Embryonic facial prominence (tissue), 1 donor: ENCODE measurements around the gene ARID4B.
"Not testable (repeated sequence)": the region's sequence is repeated elsewhere in the genome, so short reads cannot be mapped to it uniquely, and the experiment has no call there.

Experiments
- DNase-seq: peaks from one replicate; pipeline ENCODE4 v3.0.0-alpha.2; 2016; ENCODE audit errors: extremely low spot score

ARID4B gene

DNA sequence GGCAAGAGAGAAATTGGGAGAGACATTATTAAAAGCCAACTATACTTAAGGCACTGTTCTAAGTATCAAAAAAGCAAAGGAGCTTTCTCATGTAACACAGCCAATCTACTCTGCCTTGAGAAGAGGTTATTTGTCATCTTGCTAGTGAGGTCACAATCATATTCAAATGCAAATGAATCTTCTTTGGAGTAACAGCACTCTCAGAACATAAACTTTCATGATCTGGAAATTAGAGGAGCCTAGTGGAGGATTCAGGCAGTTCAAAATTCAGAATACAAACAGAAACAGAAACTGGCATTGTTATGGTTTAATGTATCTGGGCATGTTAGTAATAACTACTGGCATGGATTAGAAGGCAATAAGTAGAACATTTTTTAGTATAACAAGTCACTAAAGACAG is 57.4 kb downstream of the ARID4B start:
- DNase-seq, result no peak

DNA sequence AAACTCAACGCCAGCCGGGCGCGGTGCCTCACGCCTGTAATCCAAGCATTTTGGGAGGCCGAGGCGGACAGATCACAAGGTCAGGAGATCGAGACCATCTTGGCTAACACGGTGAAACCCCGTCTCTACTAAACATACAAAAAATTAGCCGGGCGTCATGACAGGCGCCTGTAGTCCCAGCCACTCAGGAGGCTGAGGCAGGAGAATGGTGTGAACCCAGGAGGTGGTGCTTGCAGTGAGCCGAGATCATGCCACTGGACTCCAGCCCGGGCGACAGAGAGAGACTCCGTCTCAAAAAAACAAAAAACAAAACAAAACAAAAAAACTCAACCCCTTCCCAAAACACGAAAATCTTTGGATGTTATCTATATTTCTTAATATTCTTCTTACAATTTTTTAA is 58.0 kb downstream of the ARID4B start:
- DNase-seq, result not testable (repeated sequence)

DNA sequence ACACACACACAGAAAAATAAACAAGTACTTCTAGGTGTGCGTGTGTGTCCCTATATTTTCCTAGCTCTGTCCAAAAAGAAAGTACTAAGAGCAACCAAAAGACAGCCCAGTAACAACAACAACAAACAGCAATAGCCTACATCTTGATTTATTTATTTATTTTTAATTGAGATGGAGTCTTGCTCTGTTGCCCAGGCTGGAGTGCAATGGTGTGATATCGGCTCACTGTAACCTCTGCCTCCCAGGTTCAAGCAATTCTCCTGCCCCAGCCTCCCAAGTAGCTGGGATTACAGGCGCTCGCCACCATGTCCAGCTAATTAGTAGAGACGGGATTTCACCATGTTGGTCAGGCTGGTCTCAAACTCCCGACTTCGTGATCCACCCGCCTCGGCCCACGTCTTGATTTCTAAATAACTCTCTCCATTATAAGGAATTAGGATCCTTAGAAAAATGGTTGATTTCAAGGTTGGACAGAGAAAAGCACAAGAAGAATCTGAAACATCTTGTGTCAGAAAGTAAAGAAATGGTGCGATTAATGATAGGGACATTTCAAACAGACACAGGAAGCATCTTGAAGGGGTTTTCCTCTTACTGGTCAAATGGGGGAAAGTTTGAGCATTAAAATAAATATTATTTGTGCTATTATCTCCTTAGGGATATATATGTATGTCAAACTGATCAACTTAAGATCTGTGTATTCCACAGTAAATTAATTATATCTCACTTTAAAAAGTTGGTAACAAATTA is 59.4 kb downstream of the ARID4B start:
- DNase-seq, result no peak

DNA sequence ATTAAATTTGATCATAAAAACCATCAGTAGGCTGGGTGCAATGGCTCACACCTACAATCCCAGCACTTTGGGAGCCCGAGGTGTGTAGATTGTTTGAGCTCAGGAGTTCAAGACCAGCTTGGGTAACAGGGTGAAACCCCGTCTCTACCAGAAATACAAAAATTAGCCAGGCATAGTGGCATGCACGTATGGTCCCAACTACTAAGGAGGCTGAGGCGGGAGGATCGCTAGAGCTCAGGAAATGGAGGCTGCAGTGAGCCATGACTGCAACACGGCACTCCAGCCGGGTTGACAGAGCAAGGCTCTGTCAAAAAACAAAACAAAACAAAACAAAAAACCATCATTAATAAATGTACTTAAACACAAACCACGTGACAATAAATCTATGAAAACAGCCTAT is 61.0 kb downstream of the ARID4B start:
- no peak for DNase-seq

DNA sequence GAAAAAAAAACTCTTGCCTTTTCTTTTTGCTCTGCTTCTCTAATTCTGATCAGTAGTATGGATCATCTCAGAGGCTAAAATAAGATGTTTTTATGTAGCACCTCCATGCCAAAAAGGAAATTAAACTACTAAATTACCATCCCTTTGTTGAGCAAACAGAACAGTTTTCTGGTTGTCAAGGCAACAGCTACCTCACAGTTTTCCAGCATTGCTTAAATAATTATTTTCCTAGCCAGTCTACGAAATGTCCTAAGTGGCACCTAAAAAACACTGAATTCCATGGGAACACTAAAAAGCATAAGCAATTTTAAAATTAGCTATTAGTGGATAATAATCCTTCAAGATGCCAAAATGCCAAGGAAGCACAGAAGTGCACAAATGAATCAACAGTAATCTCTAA is 61.7 kb downstream of the ARID4B start:
- DNase-seq, result no peak

DNA sequence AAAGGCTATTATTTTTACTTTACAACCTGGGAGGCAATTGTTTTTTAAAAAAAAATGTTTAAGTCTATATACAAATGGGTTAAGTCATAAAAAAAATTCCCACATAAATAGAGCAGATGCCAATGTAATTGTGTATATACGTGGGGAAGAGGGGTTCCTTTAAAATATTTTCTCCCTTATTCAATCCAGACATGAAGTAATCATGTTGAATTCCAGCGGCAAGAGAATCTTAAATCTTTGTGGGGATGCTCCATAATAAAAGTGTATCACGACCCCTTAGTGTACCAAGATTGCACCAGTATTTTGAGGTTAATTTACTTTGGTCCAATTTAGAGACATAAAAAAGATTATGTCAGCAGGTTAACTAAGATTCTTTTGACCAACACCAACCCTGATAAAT is 62.1 kb downstream of the ARID4B start:
- peak; percentile 19 for DNase-seq

DNA sequence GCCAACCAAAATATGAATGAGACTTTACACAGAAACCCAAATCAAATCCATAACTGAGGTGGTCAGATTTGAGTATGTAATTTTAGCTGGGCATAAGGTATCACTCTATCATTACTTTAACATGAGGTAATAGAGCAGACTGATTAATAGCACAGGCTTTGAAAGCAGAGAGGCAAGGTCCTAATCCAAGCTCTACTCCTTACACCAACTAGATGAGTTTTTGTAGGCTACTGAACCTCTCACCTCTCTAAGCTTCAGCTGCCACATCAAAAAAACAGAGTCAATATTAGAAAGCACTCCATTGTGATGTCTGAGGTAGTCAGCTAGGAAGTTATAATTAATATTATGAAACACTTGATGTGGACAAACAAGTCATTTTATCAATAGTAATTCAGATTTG is 63.7 kb downstream of the ARID4B start:
- DNase-seq, result no peak

DNA sequence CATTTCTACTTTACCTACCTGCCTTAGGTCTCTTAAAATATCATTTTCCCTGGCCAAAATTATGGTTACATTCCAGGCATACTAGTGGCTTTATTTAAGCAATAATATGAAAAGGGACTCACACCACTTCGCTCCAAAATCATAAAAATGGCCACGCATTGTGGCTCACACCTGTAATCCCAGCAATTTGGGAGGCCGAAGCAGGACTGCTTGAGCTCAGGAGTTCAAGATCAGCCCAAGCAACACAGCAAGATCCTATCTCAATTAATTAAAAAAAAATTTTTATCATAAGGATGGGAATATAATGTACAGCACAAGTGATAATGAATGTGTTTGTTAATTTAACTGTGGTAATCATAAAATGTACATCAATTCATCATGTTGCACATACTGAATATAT is 65.4 kb downstream of the ARID4B start:
- no peak for DNase-seq

DNA sequence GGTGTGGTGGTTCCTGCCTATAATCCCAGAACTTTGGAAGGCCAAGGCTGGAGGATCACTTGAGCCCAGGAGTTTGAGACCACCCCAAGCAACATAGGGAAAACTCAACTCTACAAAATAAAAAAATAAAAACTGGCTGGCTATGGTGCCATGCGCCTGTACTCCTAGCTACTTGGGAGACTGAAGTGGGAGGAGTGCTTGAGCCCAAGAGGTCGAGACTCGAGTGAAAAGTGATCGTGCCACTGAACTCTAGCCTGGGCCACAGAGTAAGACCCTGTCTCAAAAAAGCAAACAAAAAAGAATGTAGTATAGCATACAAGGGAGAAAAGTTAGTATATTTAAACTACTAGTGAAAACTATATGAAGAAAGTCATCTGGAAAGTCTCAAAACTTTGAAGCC is 66.7 kb downstream of the ARID4B start:
- no peak for DNase-seq

DNA sequence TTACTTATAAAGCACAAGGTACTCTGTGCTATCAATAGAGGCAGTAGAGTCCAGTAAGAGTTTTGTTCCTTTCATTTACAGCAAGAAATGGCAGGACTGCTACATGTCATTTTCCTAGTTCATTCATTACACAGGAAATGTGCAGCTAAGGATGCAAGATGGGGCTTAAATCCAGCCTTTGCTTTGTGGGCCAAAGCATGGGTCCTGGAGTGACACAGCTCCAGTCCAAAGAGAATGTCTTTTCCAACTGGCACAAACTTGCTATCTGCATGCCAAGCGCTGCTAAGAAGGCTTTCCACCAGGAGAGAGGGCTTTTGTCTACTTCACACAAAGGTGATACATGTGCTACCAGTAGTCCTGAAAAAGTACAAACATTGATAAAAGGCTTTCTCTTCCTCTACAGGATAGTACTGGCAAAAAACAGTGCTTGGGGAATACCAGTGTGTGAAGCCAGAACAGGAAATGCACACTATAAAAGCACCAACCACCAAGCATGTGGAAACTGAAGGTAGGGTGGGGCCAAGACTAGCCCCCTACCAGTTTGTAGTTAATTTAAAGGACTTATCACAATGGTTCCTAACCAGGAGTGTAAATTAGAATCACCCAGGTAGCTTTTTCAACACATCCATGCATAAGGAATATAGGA is 68.7 kb downstream of the ARID4B start:
- DNase-seq, result no peak

DNA sequence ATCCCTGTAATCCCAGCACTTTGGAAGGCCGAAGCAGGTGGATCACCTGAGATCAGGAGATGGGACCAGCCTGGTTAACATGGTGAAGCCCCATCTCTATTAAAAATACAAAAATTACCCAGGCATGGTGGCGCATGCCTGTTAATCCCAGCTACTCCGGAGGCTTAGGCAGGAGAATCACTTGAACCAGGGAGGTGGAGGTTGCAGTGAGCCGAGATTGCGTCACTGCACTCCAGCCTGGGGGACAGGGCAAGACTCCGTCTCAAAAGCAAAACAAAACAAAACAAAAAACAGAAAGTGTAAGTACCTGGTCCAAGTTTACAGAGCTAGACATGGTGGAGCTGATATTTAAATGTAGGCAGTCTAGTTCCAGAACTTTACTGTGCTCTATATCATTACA is 69.9 kb downstream of the ARID4B start:
- DNase-seq, result not testable (repeated sequence)

DNA sequence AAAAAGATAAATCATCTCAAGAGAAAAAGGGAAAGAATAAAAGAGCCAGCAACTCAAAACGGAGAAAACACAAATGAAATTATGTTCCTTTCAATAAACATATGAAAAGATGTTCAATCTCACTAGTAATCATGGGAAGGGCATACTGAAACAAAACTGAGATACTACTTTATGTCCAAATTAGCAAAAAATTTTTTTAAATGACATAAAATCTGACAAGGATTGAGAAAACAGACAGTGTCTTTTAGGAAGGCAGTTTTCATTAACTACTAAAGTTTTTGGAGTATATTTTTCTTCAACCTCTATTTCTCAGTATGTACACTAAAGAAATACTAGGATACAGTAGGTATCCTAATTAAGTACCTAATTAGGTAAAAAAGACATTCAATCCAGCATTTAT is 73.3 kb downstream of the ARID4B start:
- no peak for DNase-seq

DNA sequence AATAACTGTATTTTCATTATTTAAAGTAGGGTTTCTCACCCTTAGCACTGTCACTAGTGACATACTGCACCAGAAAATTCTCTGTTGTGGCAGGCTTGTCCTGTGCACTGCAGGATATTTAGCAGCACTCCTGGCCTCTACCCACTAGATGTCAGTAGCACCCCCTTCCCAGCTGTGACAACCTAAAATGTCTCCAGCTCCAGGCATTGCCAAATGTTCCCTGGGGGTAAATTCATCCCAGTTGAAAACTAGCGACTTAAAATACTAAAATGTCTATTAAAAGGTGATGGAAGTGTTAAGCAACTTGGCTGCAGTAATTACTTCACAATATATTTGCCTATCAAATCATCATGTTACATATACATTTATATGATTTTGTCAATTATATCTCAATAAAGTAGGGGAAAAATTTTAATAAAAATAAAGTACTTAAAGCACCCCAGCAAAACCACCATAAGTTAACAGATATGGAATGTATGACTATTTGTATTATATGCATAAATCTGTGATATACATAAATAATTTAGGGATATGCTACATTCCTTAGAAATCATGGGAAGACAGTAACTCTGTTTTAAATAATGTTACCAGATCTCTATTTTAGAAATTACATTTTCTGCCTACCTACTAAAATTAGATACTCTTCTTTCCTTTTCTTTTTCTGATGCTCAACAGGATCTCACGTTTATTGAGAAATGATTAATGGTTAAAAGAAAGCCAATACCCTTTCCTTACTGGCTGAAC is 74.6 kb downstream of the ARID4B start:
- DNase-seq, result no peak

DNA sequence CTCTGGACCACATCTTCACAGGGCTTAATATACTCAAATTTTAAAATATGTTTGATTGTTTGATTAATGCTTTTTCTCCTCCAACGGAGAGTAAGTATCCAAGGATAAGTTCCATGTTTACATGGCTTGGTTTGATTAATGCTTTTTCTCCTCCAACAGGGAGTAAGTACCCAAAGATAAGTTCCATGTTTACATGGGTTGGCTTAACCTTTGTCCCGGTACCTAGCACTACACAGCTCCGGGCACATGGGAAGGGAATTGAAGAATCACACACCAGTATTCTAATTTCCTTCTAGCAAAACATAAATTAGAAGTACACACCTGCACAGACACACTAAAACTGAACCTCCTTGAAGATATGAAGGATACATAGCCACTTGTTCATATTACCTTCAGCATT is 77.5 kb downstream of the ARID4B start:
- no peak for DNase-seq

DNA sequence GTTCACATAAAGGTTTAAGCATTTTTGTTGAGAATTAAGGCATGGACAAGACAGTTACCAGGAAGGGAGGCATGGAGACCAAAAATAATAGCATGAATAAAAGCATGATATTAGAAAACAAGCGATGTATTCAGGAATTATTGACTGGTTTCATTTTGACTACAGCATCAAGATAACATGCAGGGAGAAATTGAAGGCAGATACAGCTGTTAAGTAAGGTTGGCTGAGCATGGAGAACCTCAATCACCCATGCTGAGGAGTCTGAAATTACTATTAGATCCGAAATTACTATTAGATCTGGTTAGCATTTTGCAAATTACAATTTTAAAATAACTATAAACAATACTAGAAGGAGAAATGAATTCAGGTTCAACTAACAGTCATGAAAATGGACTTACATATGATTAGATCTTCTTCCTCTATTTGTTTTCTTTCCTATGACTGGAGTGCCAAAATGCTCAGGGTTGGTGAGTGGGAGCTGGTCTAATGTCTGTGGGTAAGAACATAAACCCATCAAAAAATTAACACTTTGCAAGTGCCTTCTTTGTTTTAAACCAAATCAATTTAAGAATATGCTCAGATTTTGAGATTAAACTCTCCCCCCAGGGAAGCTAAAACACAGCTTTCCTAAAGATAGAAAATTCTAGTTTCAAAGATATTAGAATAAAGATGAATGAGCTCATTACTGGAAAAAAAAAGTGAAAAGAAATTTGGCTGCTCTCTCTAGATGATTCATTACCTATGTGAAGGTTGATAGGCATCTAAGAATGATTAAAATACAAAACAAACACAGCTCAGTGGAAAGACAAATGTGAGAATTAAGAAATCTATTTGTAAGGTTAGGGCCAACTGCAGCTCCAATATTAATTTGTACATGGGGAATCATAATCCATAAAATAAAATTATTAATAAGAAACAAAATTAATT is 81.7 kb downstream of the ARID4B start:
- DNase-seq, result no peak

DNA sequence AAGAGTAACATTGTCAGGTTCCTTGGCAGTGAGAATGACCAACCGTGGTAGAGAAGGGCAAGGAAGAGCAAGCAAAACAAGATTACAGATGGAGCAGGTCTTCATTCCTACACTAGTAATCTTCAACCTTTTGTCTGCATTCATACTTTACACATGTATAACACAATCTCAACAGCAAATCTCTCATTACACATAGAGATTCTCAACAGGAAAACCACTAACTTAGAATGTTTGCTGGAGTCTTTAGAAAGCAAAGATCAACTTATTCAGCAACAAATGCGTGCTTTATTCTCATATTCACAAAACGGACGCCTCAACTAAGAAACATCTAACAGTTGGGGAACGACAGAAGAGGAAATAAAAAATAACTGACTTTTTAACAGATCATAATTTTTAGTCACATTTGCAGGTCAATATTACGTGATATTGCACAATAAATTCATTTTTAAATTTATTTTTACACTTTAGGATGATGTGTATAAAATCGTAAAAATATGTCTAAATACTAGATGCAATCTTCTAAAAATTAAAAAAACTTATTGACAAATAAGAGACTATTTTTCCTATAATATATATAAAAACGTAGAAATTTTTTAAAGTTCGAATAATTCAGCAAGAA is 82.9 kb downstream of the ARID4B start:
- no peak for DNase-seq

DNA sequence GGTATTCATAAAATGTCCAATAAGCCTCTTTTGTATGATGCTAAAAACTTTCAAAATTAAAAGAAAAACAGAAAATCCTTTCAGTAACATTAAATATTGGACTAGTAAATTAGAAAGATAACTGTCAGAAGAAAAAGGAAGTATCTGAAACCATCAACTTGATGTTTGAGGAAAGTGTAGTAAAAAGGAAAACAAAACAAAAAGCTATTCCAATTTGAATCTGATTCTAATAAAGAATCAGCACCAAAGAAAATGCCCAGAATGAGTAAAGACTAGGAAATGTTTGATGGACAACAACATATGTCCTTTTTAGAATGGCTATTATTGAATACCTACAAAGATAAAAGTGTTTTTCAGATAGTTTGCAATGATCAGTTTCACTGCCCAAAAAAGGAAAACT is 87.0 kb downstream of the ARID4B start:
- no peak for DNase-seq

DNA sequence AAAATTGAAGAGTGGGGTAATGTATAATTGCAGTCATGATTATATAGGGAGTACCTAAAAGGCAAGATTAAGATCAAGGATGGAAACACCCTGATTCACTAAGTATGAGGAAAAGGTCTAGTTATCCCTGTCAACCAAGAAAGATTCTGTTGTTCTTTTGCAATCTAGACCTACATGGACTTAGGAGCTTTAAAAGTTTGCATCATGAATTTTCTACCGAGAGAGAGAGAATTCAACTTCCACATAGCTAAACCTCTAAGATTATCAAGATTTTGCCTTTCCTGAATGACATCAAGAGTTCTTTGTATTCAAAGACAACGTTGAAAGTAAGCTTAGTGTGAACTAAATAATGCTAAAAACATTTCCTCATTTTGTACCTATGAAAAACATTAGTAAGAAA is 88.1 kb downstream of the ARID4B start:
- no peak for DNase-seq

DNA sequence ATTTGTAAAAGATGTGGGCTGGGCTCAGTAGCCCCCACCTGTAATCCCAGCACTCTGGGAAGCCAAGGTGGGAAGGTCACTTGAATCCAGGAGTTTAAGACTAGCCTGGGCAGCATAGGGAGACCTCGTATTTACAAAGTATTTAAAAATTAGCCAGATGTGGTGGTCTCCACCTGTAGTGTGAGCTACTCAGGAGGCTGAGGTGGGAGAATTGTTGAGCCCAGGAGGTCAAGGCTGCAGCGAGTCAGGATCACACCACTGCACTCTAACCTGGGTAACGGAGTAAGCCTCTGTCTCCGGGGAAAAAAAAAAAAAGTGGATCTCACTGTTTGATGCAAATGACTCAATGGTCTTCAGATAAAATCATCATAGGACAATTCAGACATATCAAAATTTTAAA is 89.4 kb downstream of the ARID4B start:
- no peak for DNase-seq

DNA sequence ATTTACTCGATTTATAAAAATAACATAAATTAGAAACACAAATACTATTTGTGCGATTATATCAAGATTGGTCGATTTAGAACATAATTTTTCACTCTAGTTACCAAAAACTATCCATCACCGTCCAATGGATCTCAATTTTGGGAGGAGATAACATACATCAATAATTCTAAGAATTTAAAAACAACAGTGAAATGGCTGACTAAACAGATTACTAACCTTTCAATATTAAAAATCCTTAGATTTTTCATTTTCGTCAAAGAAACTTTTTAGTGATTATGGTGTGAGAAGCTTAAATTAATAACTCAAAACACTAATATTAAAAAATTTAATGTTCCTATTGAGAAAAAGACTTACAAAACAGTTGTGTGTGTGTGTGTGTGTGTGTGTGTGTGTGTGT is 91.9 kb downstream of the ARID4B start:
- no peak for DNase-seq

DNA sequence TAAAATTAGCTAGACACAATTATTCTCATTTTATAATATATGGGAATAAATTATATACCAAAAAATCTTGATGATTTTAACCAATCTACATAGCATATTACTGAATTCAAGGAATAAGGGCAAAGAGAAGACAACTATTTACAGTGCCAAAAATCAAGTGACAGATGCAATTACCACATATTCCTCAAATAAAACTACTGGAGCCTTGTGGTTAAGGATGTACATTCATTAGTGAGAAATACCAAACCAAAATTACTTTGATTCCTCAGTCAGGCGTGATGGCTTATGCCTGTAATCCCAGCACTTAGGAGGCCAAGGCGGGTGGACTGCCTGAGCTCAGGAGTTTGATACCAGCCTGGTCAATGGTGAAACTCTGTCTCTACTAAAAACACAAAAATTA is 98.1 kb downstream of the ARID4B start:
- no peak for DNase-seq

DNA sequence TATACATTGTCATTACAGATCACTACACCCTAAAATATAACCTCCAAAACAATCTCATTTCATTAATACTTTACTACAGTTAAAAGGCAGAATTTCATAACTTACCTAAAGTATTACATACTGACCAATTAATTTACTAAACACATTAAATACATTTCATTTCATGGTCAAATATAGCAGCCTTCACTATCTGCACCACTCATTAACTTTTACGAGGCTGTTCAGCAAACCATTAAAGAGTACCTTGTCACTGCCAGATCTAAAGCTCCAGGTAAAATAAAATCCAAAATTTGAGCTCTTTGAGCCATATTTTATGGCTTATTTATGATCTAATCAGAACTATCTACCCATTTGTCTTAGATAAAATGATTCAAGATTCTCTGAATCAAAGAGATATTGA is 100.6 kb downstream of the ARID4B start:
- no peak for DNase-seq
